H1 (cell line): ENCODE measurements around the gene STXBP4. TPM values are rescaled to one million over a fixed set of nuclear protein-coding genes. Genes with fewer than 3 reads are reported as not detected.
A peak's percentile ranks its signal among the peaks of the same experiment; 100 is the strongest.

ENCODE experiments used
- CTCF ChIA-PET: fragments of 300-600 bp; sonication (Branson Sonifier 250); formaldehyde crosslinking; loops from one replicate; lab custom pipeline; 2021; ENCODE audit not compliant: partially characterized antibody; lab: Charles Lee
- POLR2A ChIA-PET: fragments of 300-600 bp; sonication (Branson Sonifier 250); formaldehyde crosslinking; loops from one replicate; lab custom pipeline; 2021; ENCODE audit warnings: inconsistent platforms; ENCODE audit not compliant: partially characterized antibody; lab: Charles Lee
- DNase-seq, 2 experiments: peaks; one replicate each; pipeline versions ENCODE4 v3.0.0 to v3.0.0-alpha.2; 2010 to 2022; ENCODE audit warnings: low spot score in 2 of 2, low read depth in 1 of 2, mixed read lengths in 1 of 2
- FAIRE-seq: peaks from 2 replicates; lab custom pipeline; 2011; peaks lifted over from hg19 to GRCh38; lab: Jason Lieb, UNC
- H2AFZ ChIP-seq: 2 replicates; pipeline ENCODE4 v1.8.1; 2012; ENCODE audit warnings: low read length, inconsistent platforms
- H2AK5ac ChIP-seq: 2 replicates; pipeline ENCODE4 v1.6.1; 2013; ENCODE audit warnings: low read depth, low read length
- H2BK120ac ChIP-seq: replicated peaks from 2 replicates; pipeline ENCODE3; 2013; ENCODE audit warnings: low read depth, low read length, inconsistent platforms
- H2BK12ac ChIP-seq: 2 replicates; pipeline ENCODE4 v1.6.1; 2013; ENCODE audit warnings: low read depth, low read length
- H2BK15ac ChIP-seq: 2 replicates; pipeline ENCODE4 v1.6.1; 2013; ENCODE audit warnings: low read length
- H2BK20ac ChIP-seq: 2 replicates; pipeline ENCODE4 v1.6.1; 2013; ENCODE audit warnings: low read length
- H2BK5ac ChIP-seq: 2 replicates; pipeline ENCODE4 v1.6.1; 2013; ENCODE audit warnings: low read depth, low read length
- H3K14ac ChIP-seq: 2 replicates; pipeline ENCODE4 v1.6.1; 2013; ENCODE audit warnings: inconsistent platforms; ENCODE audit not compliant: insufficient read length
- H3K18ac ChIP-seq: 2 replicates; pipeline ENCODE4 v1.6.1; 2013; ENCODE audit warnings: low read length; ENCODE audit errors: extremely low read depth
- H3K23ac ChIP-seq: 2 replicates; pipeline ENCODE4 v1.6.1; 2013; ENCODE audit warnings: inconsistent platforms; ENCODE audit not compliant: insufficient read length
- H3K23me2 ChIP-seq: 2 replicates; pipeline ENCODE4 v1.6.1; 2013; ENCODE audit warnings: low read depth, low read length
- H3K27ac ChIP-seq: 2 replicates; pipeline ENCODE4 v1.6.1; 2011; ENCODE audit warnings: low read depth, low read length, inconsistent platforms
- H3K27me3 ChIP-seq, 4 experiments: replicated peaks in 1 of 4; 1 replicate in 1 of 4; 2 replicates in 3 of 4; pipeline versions ENCODE4 v1.6.1 to v1.8.1; 2011 to 2013; ENCODE audit warnings: low read length in 3 of 4, mild to moderate bottlenecking in 3 of 4, inconsistent platforms in 2 of 4, mixed read lengths in 2 of 4, moderate library complexity in 1 of 4; ENCODE audit not compliant: control insufficient read depth in 3 of 4, insufficient read depth in 3 of 4; ENCODE audit errors: extremely low read depth in 1 of 4
- H3K36me3 ChIP-seq, 4 experiments: 2 replicates each; pipeline versions ENCODE4 v1.6.1 to v1.8.1; 2011 to 2013; ENCODE audit warnings: mild to moderate bottlenecking in 4 of 4, low read length in 3 of 4, moderate library complexity in 2 of 4, control low read depth in 1 of 4, inconsistent platforms in 1 of 4; ENCODE audit not compliant: insufficient read depth in 4 of 4, control insufficient read depth in 2 of 4
- H3K4ac ChIP-seq: replicated peaks from 2 replicates; pipeline ENCODE3; 2013; ENCODE audit warnings: low read length, low read depth, mixed read lengths, inconsistent platforms; ENCODE audit not compliant: insufficient read length
- H3K4me1 ChIP-seq, 4 experiments: replicated peaks in 1 of 4; 1 replicate in 1 of 4; 2 replicates in 3 of 4; pipeline versions ENCODE4 v1.6.1 to v1.8.1; 2011 to 2013; ENCODE audit warnings: low read length in 3 of 4, inconsistent platforms in 2 of 4, mixed read lengths in 1 of 4; ENCODE audit not compliant: insufficient read depth in 4 of 4, control insufficient read depth in 3 of 4
- H3K4me2 ChIP-seq, 2 experiments: 2 replicates each; pipeline versions ENCODE4 v1.6.1 to v1.8.1; 2011 to 2013; ENCODE audit warnings: low read depth in 2 of 2, low read length in 2 of 2, control low read depth in 1 of 2, inconsistent platforms in 1 of 2, mild to moderate bottlenecking in 1 of 2; ENCODE audit not compliant: insufficient read depth in 1 of 2
- H3K4me3 ChIP-seq, 4 experiments: fragments of 200-600, 300-600 bp in 1 of 4; sonication (generic), shearing (Covaris generic), sonication (Bioruptor Twin) in 1 of 4; 2 replicates each; pipeline versions ENCODE4 v1.5.1 to v1.8.1; 2011 to 2016; ENCODE audit warnings: low read length in 4 of 4, low read depth in 3 of 4, control low read depth in 2 of 4, inconsistent platforms in 2 of 4, mild to moderate bottlenecking in 2 of 4, mixed read lengths in 1 of 4, moderate library complexity in 1 of 4; ENCODE audit not compliant: insufficient read depth in 2 of 4; ENCODE audit errors: extremely low read depth in 1 of 4
- H3K56ac ChIP-seq: replicated peaks from 2 replicates; pipeline ENCODE3; 2013; ENCODE audit warnings: low read depth, mild to moderate bottlenecking, mixed read lengths, low read length, inconsistent platforms; ENCODE audit not compliant: insufficient read length
- H3K79me1 ChIP-seq: 2 replicates; pipeline ENCODE4 v1.6.1; 2013; ENCODE audit warnings: low read depth, low read length, control low read depth
- H3K79me2 ChIP-seq, 2 experiments: 2 replicates each; pipeline versions ENCODE4 v1.6.1 to v1.8.1; 2012 to 2013; ENCODE audit warnings: low read length in 2 of 2, mild to moderate bottlenecking in 2 of 2, inconsistent platforms in 1 of 2; ENCODE audit not compliant: insufficient read depth in 2 of 2, control insufficient read depth in 1 of 2
- H3K9ac ChIP-seq, 4 experiments: replicated peaks in 1 of 4; 1 replicate in 1 of 4; 2 replicates in 3 of 4; pipeline versions ENCODE4 v1.6.1 to v1.8.1; 2011 to 2013; ENCODE audit warnings: low read depth in 3 of 4, low read length in 3 of 4, control low read depth in 2 of 4, mild to moderate bottlenecking in 2 of 4, moderate library complexity in 2 of 4, inconsistent platforms in 1 of 4; ENCODE audit errors: extremely low read depth in 1 of 4
- H3K9me3 ChIP-seq, 2 experiments: 2 replicates each; pipeline versions ENCODE4 v1.6.1 to v1.8.1; 2012 to 2013; ENCODE audit warnings: mild to moderate bottlenecking in 2 of 2, moderate library complexity in 2 of 2, control low read depth in 1 of 2, inconsistent platforms in 1 of 2, low read depth in 1 of 2, low read length in 1 of 2, mixed read lengths in 1 of 2; ENCODE audit not compliant: insufficient read depth in 2 of 2
- H4K20me1 ChIP-seq, 2 experiments: replicated peaks in 1 of 2; 2 replicates each; pipeline versions ENCODE3 to v1.8.1; 2011 to 2013; ENCODE audit warnings: inconsistent platforms in 2 of 2, low read length in 2 of 2, mild to moderate bottlenecking in 1 of 2; ENCODE audit not compliant: insufficient read depth in 2 of 2, control insufficient read depth in 1 of 2
- H4K5ac ChIP-seq: 2 replicates; pipeline ENCODE4 v1.6.1; 2013; ENCODE audit warnings: low read length, low read depth, mixed read lengths, inconsistent platforms; ENCODE audit not compliant: insufficient read length
- H4K8ac ChIP-seq: 2 replicates; pipeline ENCODE4 v1.8.0; 2013; ENCODE audit warnings: mild to moderate bottlenecking, moderate library complexity, low read length, inconsistent platforms; ENCODE audit not compliant: insufficient read depth; ENCODE audit errors: extremely low read depth
- H4K91ac ChIP-seq: replicated peaks from 2 replicates; pipeline ENCODE3; 2013; ENCODE audit warnings: low read length, mixed read lengths, inconsistent platforms; ENCODE audit not compliant: insufficient read length
- JUND ChIP-seq: IDR thresholded peaks from 2 replicates; pipeline ENCODE4 v1.6.1; 2011; ENCODE audit warnings: mild to moderate bottlenecking, improper control_type of control experiment, low read length
- RBBP5 ChIP-seq: IDR thresholded peaks from 2 replicates; pipeline ENCODE4 v1.7.1; 2012; ENCODE audit warnings: low read depth, mild to moderate bottlenecking, inconsistent platforms, low read length, moderate library complexity, borderline replicate concordance
- RXRA ChIP-seq: IDR thresholded peaks from 2 replicates; pipeline ENCODE4 v1.6.1; 2011; ENCODE audit warnings: low read depth, mild to moderate bottlenecking, low read length, moderate library complexity; ENCODE audit not compliant: insufficient read depth
- SAP30 ChIP-seq: fragments of 300-600 bp; sonication (generic); IDR thresholded peaks from 2 replicates; pipeline ENCODE4 v1.7.1; 2012; ENCODE audit warnings: low read length, moderate library complexity, mild to moderate bottlenecking, inconsistent platforms; ENCODE audit not compliant: insufficient read depth, insufficient replicate concordance
- SIN3A ChIP-seq, 2 experiments: IDR thresholded peaks in 1 of 2; conservative IDR thresholded peaks in 1 of 2; 2 replicates each; pipeline ENCODE4 v1.6.1; 2011 to 2012; ENCODE audit warnings: low read length in 2 of 2, improper control_type of control experiment in 1 of 2, low read depth in 1 of 2, mild to moderate bottlenecking in 1 of 2
- SP4 ChIP-seq: IDR thresholded peaks from 2 replicates; pipeline ENCODE4 v1.6.1; 2012; ENCODE audit warnings: low read length, inconsistent platforms
- TAF1 ChIP-seq: IDR thresholded peaks from 2 replicates; pipeline ENCODE4 v1.6.1; 2011; ENCODE audit warnings: mild to moderate bottlenecking, low read depth, low read length
- TAF7 ChIP-seq: optimal IDR thresholded peaks from 2 replicates; pipeline ENCODE3; 2011; ENCODE audit warnings: low read depth, mild to moderate bottlenecking, inconsistent platforms, low read length, moderate library complexity, borderline replicate concordance
- polyA plus RNA-seq, 7 experiments: library from polyadenylated mRNA; depleted of rRNA in 3 of 7; stranded (reverse) in 5 of 7; unstranded in 2 of 7; fragments of >200 nt in 5 of 7; fragments of 200-250 nt in 2 of 7; gene quantifications; 1 replicate in 5 of 7; 2 replicates in 1 of 7; 4 replicates in 1 of 7; pipeline versions ENCODE4 v1.2.1 to v1.2.3, GENCODE V29; 2011 to 2013; ENCODE audit warnings: missing spikeins in 2 of 7, mixed read lengths in 2 of 7
- total RNA-seq: library from RNA; stranded (reverse); fragmentation: NEBNext Ultra II Directional; extraction: Animal tissue kit (Norgen Biotek cat#: 25700); gene quantifications from 2 replicates; pipeline ENCODE4 v1.2.1, GENCODE V29; 2021

The STXBP4 gene
- total and polyA plus RNA-seq, 2 of the 8 experiments (the other 6 are each of a cell fraction or from before 2014, with no cell fraction given): 3.2 to 18.5 TPM

GRCh38 chr17:54919425-54919824 is 49.1 kb upstream of the STXBP4 start:
- POLR2A ChIA-PET: interaction anchor here (1.4 to 1.5 kb wide), 2 partner anchors 10 to 13 kb away, joined by 5 to 6 read pairs; no protein-coding TSS in a partner anchor
- no peak for FAIRE-seq

More at GRCh38 chr17:54919425-54919824, 49.1 kb upstream of the STXBP4 start:
- TF ChIP-seq RXRA: no peak
- no peak for TF ChIP-seq SAP30
- TF ChIP-seq JUND: no peak
- no peak for TF ChIP-seq TAF1
- TF ChIP-seq TAF7: no peak
- no peak for TF ChIP-seq RBBP5
- TF ChIP-seq SIN3A (conservative IDR thresholded peaks at IDR 0.05 in 1 of 2, IDR thresholded peaks at IDR 0.05 in 1 of 2; ENCODE audit: low read depth in 1 of 2, low read length in 2 of 2): no peak
- TF ChIP-seq SP4: no peak
- TF ChIP-seq, all 59 proteins: peak for 0
- H3K36me3 ChIP-seq: peaks cover 17 to 51% (median 33%) of the 10 kb centered on the region in 4 experiments
- no peaks in the 10 kb centered on the region for H3K27me3 ChIP-seq
- no peak overlapping the region for H3K9ac ChIP-seq
- H3K4me3 ChIP-seq: peak overlapping the region in 1 of 4 experiments; percentile 8; a peak in 1 of 8 replicates
- no peak overlapping the region for H2AFZ ChIP-seq
- peak overlapping the region; percentile 1 for H4K5ac ChIP-seq
- H2BK20ac ChIP-seq: no peak overlapping the region
- peaks cover 1 to 3% (median 2%) of the 10 kb centered on the region in 4 experiments; a peak in 3 of 7 replicates for H3K4me1 ChIP-seq
- H2AK5ac ChIP-seq: no peak overlapping the region
- H2BK12ac ChIP-seq: no peak overlapping the region
- CTCF ChIA-PET: interaction anchor here (1.3 kb wide), 1 partner anchor 18 kb away, joined by 3 read pairs; no protein-coding TSS in a partner anchor
- no peak overlapping the region for H4K91ac ChIP-seq
- no peaks in the 10 kb centered on the region for H3K23me2 ChIP-seq
- no peak for DNase-seq
- no peak overlapping the region for H3K14ac ChIP-seq
- no peaks in the 10 kb centered on the region for H3K79me1 ChIP-seq
- no peak overlapping the region for H3K27ac ChIP-seq
- H3K56ac ChIP-seq: no peak overlapping the region
- H2BK15ac ChIP-seq: no peak overlapping the region
- no peak overlapping the region for H2BK5ac ChIP-seq
- no peak overlapping the region for H3K4ac ChIP-seq
- H3K9me3 ChIP-seq: peaks cover 2 to 6% of the 10 kb centered on the region in 2 experiments; a peak in 3 of 4 replicates
- no peaks in the 10 kb centered on the region for H4K20me1 ChIP-seq
- H3K23ac ChIP-seq: no peak overlapping the region
- peaks cover 0 to 11% of the 10 kb centered on the region in 2 experiments; a peak in 2 of 4 replicates for H3K79me2 ChIP-seq
- no peak overlapping the region for H4K8ac ChIP-seq
- H3K4me2 ChIP-seq: no peak overlapping the region
- no peak overlapping the region for H2BK120ac ChIP-seq
- no peak overlapping the region for H3K18ac ChIP-seq
